ENCODE data around the gene KIAA1586. TPM values are rescaled to one million over a fixed set of nuclear protein-coding genes. Genes with fewer than 3 reads are reported as not detected.

The KIAA1586 gene
- total and polyA plus RNA-seq, 2 of the 13 experiments (the other 11 are each of a cell fraction or from before 2014, with no cell fraction given) = 5.5 to 16.9 TPM

GRCh38 chr6:57094689-57095088 is 48.2 kb downstream of the KIAA1586 start (continued):
- TF ChIP-seq, protein P1, sequence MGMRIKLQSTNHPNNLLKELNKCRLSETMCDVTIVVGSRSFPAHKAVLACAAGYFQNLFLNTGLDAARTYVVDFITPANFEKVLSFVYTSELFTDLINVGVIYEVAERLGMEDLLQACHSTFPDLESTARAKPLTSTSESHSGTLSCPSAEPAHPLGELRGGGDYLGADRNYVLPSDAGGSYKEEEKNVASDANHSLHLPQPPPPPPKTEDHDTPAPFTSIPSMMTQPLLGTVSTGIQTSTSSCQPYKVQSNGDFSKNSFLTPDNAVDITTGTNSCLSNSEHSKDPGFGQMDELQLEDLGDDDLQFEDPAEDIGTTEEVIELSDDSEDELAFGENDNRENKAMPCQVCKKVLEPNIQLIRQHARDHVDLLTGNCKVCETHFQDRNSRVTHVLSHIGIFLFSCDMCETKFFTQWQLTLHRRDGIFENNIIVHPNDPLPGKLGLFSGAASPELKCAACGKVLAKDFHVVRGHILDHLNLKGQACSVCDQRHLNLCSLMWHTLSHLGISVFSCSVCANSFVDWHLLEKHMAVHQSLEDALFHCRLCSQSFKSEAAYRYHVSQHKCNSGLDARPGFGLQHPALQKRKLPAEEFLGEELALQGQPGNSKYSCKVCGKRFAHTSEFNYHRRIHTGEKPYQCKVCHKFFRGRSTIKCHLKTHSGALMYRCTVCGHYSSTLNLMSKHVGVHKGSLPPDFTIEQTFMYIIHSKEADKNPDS (CRISPR knock-in tag; IDR thresholded peaks at IDR 0.05) = no peak
- no peak for TF ChIP-seq ETV6 (CRISPR knock-in tag; conservative IDR thresholded peaks at IDR 0.05)

DNA sequence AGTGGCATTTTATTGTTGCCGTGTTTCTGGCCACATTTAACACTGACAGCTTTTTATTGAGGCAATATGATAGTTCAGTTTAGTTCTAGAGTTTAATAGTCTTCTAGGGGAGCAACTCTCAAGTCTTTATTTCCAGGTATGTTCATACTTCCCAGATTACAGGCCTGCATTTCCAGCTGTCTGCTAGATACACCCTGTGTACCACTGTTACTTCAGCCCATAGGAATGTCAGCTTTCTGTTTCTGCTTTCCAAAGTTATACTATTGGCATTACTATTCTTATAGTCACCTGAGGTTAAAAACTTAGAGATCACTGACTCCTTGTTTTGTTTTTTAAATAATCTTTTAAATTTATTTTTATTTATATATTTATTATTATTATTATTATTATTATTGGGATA is 51.1 kb downstream of the KIAA1586 start:
- no TSS peak for BruUV-seq (replicated peaks)
- intact Hi-C loops (cut with micrococcal nuclease; ENCODE audit: unreplicated experiment) = loop anchor here (5.0 to 10.0 kb wide), 3 partner anchors 125 to 217 kb away; partner anchors contain the start of genes BEND6, PRIM2 and RAB23
- Histone ChIP-seq H3K79me2 (ENCODE audit: insufficient read depth, low read length) (peaks cover 67% of the 10 kb centered on the region), H3K4me1 (ENCODE audit: insufficient read depth, low read length) (peaks cover 63% of the 10 kb centered on the region), H3K4me2 (ENCODE audit: low read depth, low read length) (no peak overlapping the region), H3K9ac (ENCODE audit: insufficient read depth, low read depth, low read length) (no peak overlapping the region), H3K4me3 (replicated peaks in 1 of 3; ENCODE audit: insufficient read depth in 1 of 3, low read depth in 2 of 3, low read length in 3 of 3) (no peak overlapping the region), H3K36me3 (replicated peaks in 1 of 2; ENCODE audit: control insufficient read depth in 1 of 2, insufficient read depth in 2 of 2, low read length in 2 of 2) (peaks cover 12 to 59% of the 10 kb centered on the region in 2 experiments), H3K27ac (ENCODE audit: extremely low read length, insufficient read depth, low read length) (no peak overlapping the region), H3K27me3 (ENCODE audit: control insufficient read depth in 1 of 2, insufficient read depth in 2 of 2, low read length in 2 of 2) (no peaks in the 10 kb centered on the region), H4K20me1 (ENCODE audit: insufficient read depth, low read length) (peaks cover 38% of the 10 kb centered on the region), H2AFZ (ENCODE audit: low read length) (no peak overlapping the region), H3K9me3 (ENCODE audit: low read length) (no peaks in the 10 kb centered on the region)
- 93% methylated on average over 1 of the region's 1 CpG for WGBS (ENCODE audit: low lambda C conversion rate)
- POLR2A ChIA-PET = no interaction called here
- DNase-seq (ENCODE audit: low spot score) (no peak), FAIRE-seq (no peak), ATAC-seq (no peak)
- CTCF ChIA-PET (ENCODE audit: low intra/inter-chr PET ratio, low total read pairs) = no interaction called here
- TF ChIP-seq FOXO4 (CRISPR knock-in tag; conservative IDR thresholded peaks at IDR 0.05) = no peak
- no peak for TF ChIP-seq ZC3H13 (CRISPR knock-in tag; IDR thresholded peaks at IDR 0.05)
- no peak for TF ChIP-seq MBNL3 (CRISPR knock-in tag; conservative IDR thresholded peaks at IDR 0.05)
- no peak for TF ChIP-seq DNMT1 (CRISPR knock-in tag; IDR thresholded peaks at IDR 0.05)
- TF ChIP-seq ZNF281 (CRISPR knock-in tag; IDR thresholded peaks at IDR 0.05; ENCODE audit: borderline replicate concordance) = no peak
- TF ChIP-seq CENPX (CRISPR knock-in tag; IDR thresholded peaks at IDR 0.05) = no peak
- TF ChIP-seq ZNF644 (CRISPR knock-in tag; IDR thresholded peaks at IDR 0.05; ENCODE audit: low read depth) = no peak
- no peak for TF ChIP-seq PTBP1 (IDR thresholded peaks at IDR 0.05; ENCODE audit: low read depth, low read length, poor library complexity, severe bottlenecking)
- no peak for TF ChIP-seq ZNF678 (CRISPR knock-in tag; IDR thresholded peaks at IDR 0.05)
- TF ChIP-seq ETS1 (CRISPR knock-in tag; IDR thresholded peaks at IDR 0.05) = no peak
- no peak for TF ChIP-seq MXI1 (IDR thresholded peaks at IDR 0.05; ENCODE audit: borderline replicate concordance, low read depth, low read length)
- TF ChIP-seq BORCS8-MEF2B (CRISPR knock-in tag; IDR thresholded peaks at IDR 0.05) = no peak
- TF ChIP-seq, protein P2, sequence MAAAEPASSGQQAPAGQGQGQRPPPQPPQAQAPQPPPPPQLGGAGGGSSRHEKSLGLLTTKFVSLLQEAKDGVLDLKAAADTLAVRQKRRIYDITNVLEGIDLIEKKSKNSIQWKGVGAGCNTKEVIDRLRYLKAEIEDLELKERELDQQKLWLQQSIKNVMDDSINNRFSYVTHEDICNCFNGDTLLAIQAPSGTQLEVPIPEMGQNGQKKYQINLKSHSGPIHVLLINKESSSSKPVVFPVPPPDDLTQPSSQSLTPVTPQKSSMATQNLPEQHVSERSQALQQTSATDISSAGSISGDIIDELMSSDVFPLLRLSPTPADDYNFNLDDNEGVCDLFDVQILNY (CRISPR knock-in tag; conservative IDR thresholded peaks at IDR 0.05) = no peak
- in situ Hi-C loops (cut with HindIII; ENCODE audit: extremely low pct_ligation_motif_present, low pct_unique_long_range_greater_than_20kb) = no loop called here
